WTC11 (cell line): Measurements from ENCODE around the gene DDR2. TPM values are rescaled to one million over a fixed set of nuclear protein-coding genes. Genes with fewer than 3 reads are reported as not detected.

ENCODE experiments used
- ATAC-seq: fragments of 200-7000 bp; cut with Tn5 transposase; 2 replicates; pipeline ENCODE4 v1.10.0; 2021; ENCODE audit warnings: mild to moderate bottlenecking, moderate library complexity
- CTCF ChIA-PET: fragments of 300-600 bp; sonication (Branson Sonifier 250); formaldehyde crosslinking; loops from one replicate; lab custom pipeline; 2021; ENCODE audit warnings: antibody characterized with exemption; lab: Charles Lee
- POLR2A ChIA-PET: fragments of 350-600 bp; sonication (Branson Sonifier 250); formaldehyde crosslinking; loops from one replicate; lab custom pipeline; 2021; ENCODE audit warnings: antibody characterized with exemption; lab: Charles Lee
- DNase-seq: peaks from one replicate; pipeline ENCODE4 v3.0.0; 2021; ENCODE audit warnings: low spot score
- H3K27ac Mint-ChIP-seq: 2 replicates; pipeline ENCODE4 v1.8.0; 2021; ENCODE audit warnings: mixed read lengths
- H3K27me3 Mint-ChIP-seq: 2 replicates; pipeline ENCODE4 v1.8.0; 2021; ENCODE audit warnings: low read depth, mild to moderate bottlenecking, moderate library complexity, mixed read lengths
- H3K36me3 Mint-ChIP-seq: 2 replicates; pipeline ENCODE4 v1.8.0; 2021; ENCODE audit warnings: mixed read lengths
- H3K4me1 Mint-ChIP-seq: 2 replicates; pipeline ENCODE4 v1.8.0; 2022; ENCODE audit warnings: mixed read lengths
- H3K4me3 Mint-ChIP-seq: 2 replicates; pipeline ENCODE4 v1.8.0; 2021; ENCODE audit warnings: mild to moderate bottlenecking, moderate library complexity, mixed read lengths
- H3K9me3 Mint-ChIP-seq: 2 replicates; pipeline ENCODE4 v1.8.0; 2021; ENCODE audit warnings: mixed read lengths
- ELF4 ChIP-seq: sonication (generic); formaldehyde crosslinking; IDR thresholded peaks from 2 replicates; pipeline ENCODE4 v1.8.1; 2022; ENCODE audit warnings: low read depth, mild to moderate bottlenecking, moderate library complexity, missing genetic modification reagents
- EMX1 ChIP-seq: fragments of 250-450 bp; sonication (Bioruptor Pico); IDR thresholded peaks from 2 replicates; pipeline ENCODE4 v1.8.0; 2021; ENCODE audit warnings: mild to moderate bottlenecking
- KAT7 ChIP-seq: sonication (generic); formaldehyde crosslinking; IDR thresholded peaks from 2 replicates; pipeline ENCODE4 v1.8.1; 2023; ENCODE audit warnings: missing genetic modification reagents, mild to moderate bottlenecking, borderline replicate concordance
- NFYB ChIP-seq: sonication (generic); formaldehyde crosslinking; conservative IDR thresholded peaks from 2 replicates; pipeline ENCODE4 v1.8.0; 2022; ENCODE audit warnings: low read depth, missing genetic modification reagents
- NR1H2 ChIP-seq: sonication (generic); formaldehyde crosslinking; IDR thresholded peaks from 2 replicates; pipeline ENCODE4 v1.9.0; 2021; ENCODE audit warnings: mild to moderate bottlenecking, moderate library complexity, missing genetic modification reagents
- TEAD1 ChIP-seq: sonication (generic); formaldehyde crosslinking; IDR thresholded peaks from 2 replicates; pipeline ENCODE4 v1.8.0; 2022; ENCODE audit warnings: mild to moderate bottlenecking, missing genetic modification reagents
- ZNF317 ChIP-seq: sonication (generic); formaldehyde crosslinking; IDR thresholded peaks from 2 replicates; pipeline ENCODE4 v1.8.1; 2023; ENCODE audit warnings: low read depth, mild to moderate bottlenecking, moderate library complexity, missing genetic modification reagents, borderline replicate concordance
- total RNA-seq: library from RNA; stranded (reverse); gene quantifications from 3 replicates; pipeline ENCODE4 v1.2.3, GENCODE V29; 2021
- TF ChIP-seq, protein P1 (sequence below): fragments of 250-450 bp; sonication (Bioruptor Pico); IDR thresholded peaks from 2 replicates; pipeline ENCODE4 v1.8.0; 2021; ENCODE audit warnings: mild to moderate bottlenecking
- TF ChIP-seq, protein P2 (sequence below): sonication (generic); formaldehyde crosslinking; IDR thresholded peaks from 2 replicates; pipeline ENCODE4 v1.8.0; 2022; ENCODE audit warnings: mild to moderate bottlenecking, missing genetic modification reagents
- TF ChIP-seq, protein P3 (sequence below): fragments of 250-450 bp; sonication (Bioruptor Pico); IDR thresholded peaks from 2 replicates; pipeline ENCODE4 v1.9.0; 2021; ENCODE audit warnings: mild to moderate bottlenecking
- TF ChIP-seq, protein P4 (sequence below): sonication (generic); formaldehyde crosslinking; IDR thresholded peaks from 2 replicates; pipeline ENCODE4 v1.8.1; 2022; ENCODE audit warnings: missing genetic modification reagents, borderline replicate concordance

The DDR2 gene
- total RNA-seq, 1 experiment from 2014 or later: 0.85 TPM

DNA sequence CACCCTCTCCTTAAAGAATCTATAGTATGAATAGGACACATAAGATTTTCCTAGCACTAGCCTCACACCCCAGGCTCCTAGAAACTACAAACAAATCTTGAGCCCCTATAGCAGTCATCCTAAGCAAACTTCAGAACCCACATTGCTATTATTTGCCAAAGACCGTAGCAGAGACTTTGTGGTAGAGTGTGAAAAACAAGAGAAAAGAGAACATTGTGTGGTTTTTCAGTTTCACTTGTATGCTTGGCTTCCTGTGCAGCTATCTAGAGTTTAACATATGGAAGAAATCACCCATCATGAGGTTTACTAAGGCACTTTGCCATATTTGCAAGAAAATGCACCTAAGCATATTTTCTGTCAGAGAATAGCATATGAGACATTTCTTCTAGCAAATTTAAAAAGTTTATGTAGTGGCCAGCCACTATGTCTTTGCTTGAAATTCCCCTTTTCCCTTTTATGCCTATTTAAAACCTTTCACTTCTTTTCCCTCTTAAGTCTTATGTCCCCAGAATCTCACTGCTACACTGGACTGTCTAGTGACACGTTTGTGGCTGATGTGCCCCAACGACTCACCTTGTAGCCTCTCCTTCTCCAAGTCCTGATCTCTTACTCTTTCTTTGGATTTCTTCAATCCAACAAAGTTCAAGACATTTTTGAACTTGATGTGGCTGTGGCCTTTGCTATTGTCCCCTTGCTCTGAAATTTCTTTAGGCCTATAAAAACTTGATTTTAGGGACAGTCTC lies 203.1 kb downstream of the DDR2 start:
- Mint-ChIP-seq H3K36me3 (peaks cover 15% of the 10 kb centered on the region), H3K4me3 (no peak overlapping the region), H3K9me3 (peaks cover 18% of the 10 kb centered on the region), H3K27ac (no peak overlapping the region), H3K4me1 (peaks cover 11% of the 10 kb centered on the region), H3K27me3 (no peaks in the 10 kb centered on the region)
- no peak for ATAC-seq
- ChIA-PET POLR2A (no interaction called here), CTCF (no interaction called here)
- TF ChIP-seq, protein P1, sequence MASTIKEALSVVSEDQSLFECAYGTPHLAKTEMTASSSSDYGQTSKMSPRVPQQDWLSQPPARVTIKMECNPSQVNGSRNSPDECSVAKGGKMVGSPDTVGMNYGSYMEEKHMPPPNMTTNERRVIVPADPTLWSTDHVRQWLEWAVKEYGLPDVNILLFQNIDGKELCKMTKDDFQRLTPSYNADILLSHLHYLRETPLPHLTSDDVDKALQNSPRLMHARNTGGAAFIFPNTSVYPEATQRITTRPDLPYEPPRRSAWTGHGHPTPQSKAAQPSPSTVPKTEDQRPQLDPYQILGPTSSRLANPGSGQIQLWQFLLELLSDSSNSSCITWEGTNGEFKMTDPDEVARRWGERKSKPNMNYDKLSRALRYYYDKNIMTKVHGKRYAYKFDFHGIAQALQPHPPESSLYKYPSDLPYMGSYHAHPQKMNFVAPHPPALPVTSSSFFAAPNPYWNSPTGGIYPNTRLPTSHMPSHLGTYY: no peak
- TF ChIP-seq EMX1: no peak
- TF ChIP-seq, protein P2, sequence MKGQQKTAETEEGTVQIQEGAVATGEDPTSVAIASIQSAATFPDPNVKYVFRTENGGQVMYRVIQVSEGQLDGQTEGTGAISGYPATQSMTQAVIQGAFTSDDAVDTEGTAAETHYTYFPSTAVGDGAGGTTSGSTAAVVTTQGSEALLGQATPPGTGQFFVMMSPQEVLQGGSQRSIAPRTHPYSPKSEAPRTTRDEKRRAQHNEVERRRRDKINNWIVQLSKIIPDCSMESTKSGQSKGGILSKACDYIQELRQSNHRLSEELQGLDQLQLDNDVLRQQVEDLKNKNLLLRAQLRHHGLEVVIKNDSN (CRISPR knock-in tag): no peak
- no peak for TF ChIP-seq ZNF317
- no peak for TF ChIP-seq ELF4 (CRISPR knock-in tag)
- TF ChIP-seq KAT7: no peak
- TF ChIP-seq, protein P3, sequence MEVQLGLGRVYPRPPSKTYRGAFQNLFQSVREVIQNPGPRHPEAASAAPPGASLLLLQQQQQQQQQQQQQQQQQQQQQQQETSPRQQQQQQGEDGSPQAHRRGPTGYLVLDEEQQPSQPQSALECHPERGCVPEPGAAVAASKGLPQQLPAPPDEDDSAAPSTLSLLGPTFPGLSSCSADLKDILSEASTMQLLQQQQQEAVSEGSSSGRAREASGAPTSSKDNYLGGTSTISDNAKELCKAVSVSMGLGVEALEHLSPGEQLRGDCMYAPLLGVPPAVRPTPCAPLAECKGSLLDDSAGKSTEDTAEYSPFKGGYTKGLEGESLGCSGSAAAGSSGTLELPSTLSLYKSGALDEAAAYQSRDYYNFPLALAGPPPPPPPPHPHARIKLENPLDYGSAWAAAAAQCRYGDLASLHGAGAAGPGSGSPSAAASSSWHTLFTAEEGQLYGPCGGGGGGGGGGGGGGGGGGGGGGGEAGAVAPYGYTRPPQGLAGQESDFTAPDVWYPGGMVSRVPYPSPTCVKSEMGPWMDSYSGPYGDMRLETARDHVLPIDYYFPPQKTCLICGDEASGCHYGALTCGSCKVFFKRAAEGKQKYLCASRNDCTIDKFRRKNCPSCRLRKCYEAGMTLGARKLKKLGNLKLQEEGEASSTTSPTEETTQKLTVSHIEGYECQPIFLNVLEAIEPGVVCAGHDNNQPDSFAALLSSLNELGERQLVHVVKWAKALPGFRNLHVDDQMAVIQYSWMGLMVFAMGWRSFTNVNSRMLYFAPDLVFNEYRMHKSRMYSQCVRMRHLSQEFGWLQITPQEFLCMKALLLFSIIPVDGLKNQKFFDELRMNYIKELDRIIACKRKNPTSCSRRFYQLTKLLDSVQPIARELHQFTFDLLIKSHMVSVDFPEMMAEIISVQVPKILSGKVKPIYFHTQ (CRISPR knock-in tag): no peak
- TF ChIP-seq NR1H2 (CRISPR knock-in tag): no peak
- TF ChIP-seq TEAD1 (CRISPR knock-in tag): no peak
- TF ChIP-seq NFYB (CRISPR knock-in tag): no peak
- TF ChIP-seq, protein P4, sequence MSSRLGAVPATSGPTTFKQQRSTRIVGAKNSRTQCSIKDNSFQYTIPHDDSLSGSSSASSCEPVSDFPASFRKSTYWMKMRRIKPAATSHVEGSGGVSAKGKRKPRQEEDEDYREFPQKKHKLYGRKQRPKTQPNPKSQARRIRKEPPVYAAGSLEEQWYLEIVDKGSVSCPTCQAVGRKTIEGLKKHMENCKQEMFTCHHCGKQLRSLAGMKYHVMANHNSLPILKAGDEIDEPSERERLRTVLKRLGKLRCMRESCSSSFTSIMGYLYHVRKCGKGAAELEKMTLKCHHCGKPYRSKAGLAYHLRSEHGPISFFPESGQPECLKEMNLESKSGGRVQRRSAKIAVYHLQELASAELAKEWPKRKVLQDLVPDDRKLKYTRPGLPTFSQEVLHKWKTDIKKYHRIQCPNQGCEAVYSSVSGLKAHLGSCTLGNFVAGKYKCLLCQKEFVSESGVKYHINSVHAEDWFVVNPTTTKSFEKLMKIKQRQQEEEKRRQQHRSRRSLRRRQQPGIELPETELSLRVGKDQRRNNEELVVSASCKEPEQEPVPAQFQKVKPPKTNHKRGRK (CRISPR knock-in tag): no peak
- no peak for DNase-seq

Other genes with a start within 250 kb of the DDR2 start
- gene SH2D1B, start 220.3 kb upstream of the DDR2 start, total RNA-seq: not detected in 3 replicates
- gene UHMK1, start 134.6 kb upstream of the DDR2 start, total RNA-seq: 18.3 to 20.0 TPM (median 18.8 TPM) in 3 replicates
- gene UAP1, start 70.7 kb upstream of the DDR2 start, total RNA-seq: 31.1 to 31.7 TPM (median 31.6 TPM) in 3 replicates
- 25.0 to 32.9 TPM (median 30.6 TPM) in 3 replicates for gene HSD17B7, start 158.2 kb downstream of the DDR2 start, total RNA-seq
- not detected in 3 replicates for gene CCDC190, start 228.7 kb downstream of the DDR2 start, total RNA-seq